NCI-H1092 (cell line): ENCODE results near the gene CRELD2.
"Not testable (repeated sequence)": the region's sequence is repeated elsewhere in the genome, so short reads cannot be mapped to it uniquely, and the experiment has no call there.

Source experiments
- DNase-seq: peaks from one replicate; lab custom pipeline; 2025; lab: John Stamatoyannopoulos, UW

Gene CRELD2

GRCh38 chr22:49930596-49931412 is 12.4 kb downstream of the CRELD2 start:
- no peak for DNase-seq

GRCh38 chr22:49933236-49934159 is 15.1 kb downstream of the CRELD2 start:
- DNase-seq: no peak

GRCh38 chr22:49934160-49934890 is 15.9 kb downstream of the CRELD2 start:
- no peak for DNase-seq

GRCh38 chr22:49934891-49935557 is 16.6 kb downstream of the CRELD2 start:
- no peak for DNase-seq

- no peak for DNase-seq
Measured at GRCh38 chr22:49935561-49935960, 17.1 kb downstream of the CRELD2 start.

GRCh38 chr22:49936018-49936972 is 17.9 kb downstream of the CRELD2 start:
- DNase-seq: no peak

- no peak for DNase-seq
Measured at GRCh38 chr22:49936973-49937757, 18.7 kb downstream of the CRELD2 start.

GRCh38 chr22:49937758-49938564 is 19.5 kb downstream of the CRELD2 start:
- DNase-seq: no peak

- DNase-seq: no peak
Measured at GRCh38 chr22:49938565-49939136, 20.2 kb downstream of the CRELD2 start.

GRCh38 chr22:49941507-49942316 is 23.3 kb downstream of the CRELD2 start:
- no peak for DNase-seq

GRCh38 chr22:49942565-49943404 is 24.4 kb downstream of the CRELD2 start:
- no peak for DNase-seq

- DNase-seq: no peak
Measured at GRCh38 chr22:49943405-49943765, 25.0 kb downstream of the CRELD2 start.

GRCh38 chr22:49943771-49944398 is 25.5 kb downstream of the CRELD2 start:
- DNase-seq: no peak

- no peak for DNase-seq
Measured at GRCh38 chr22:49944399-49944891, 26.0 kb downstream of the CRELD2 start.

- DNase-seq: not testable (repeated sequence)
Measured at GRCh38 chr22:49945042-49945794, 26.8 kb downstream of the CRELD2 start.
